ENCODE data around the gene ITGA2B.
"Not testable (repeated sequence)": the region's sequence is repeated elsewhere in the genome, so short reads cannot be mapped to it uniquely, and the experiment has no call there.

Gene ITGA2B

GRCh38 chr17:44331249-44331760 is 58.1 kb downstream of the ITGA2B start:
- no peak overlapping the region for H3K27ac ChIP-seq
- TF ChIP-seq CTCF (IDR thresholded peaks at IDR 0.05) (peak; percentile 94), ZFX (IDR thresholded peaks at IDR 0.05; ENCODE audit: borderline replicate concordance) (no peak)

GRCh38 chr17:44330263-44330662 is 59.2 kb downstream of the ITGA2B start:
- H3K27ac ChIP-seq = not testable (repeated sequence)

GRCh38 chr17:44329516-44329915 is 59.9 kb downstream of the ITGA2B start:
- H3K27ac ChIP-seq = not testable (repeated sequence)

GRCh38 chr17:44327715-44328449 is 61.6 kb downstream of the ITGA2B start:
- peak overlapping the region; percentile 98; the same call in 1 of the 2 replicates for H3K27ac ChIP-seq
- TF ChIP-seq ZFX (IDR thresholded peaks at IDR 0.05; ENCODE audit: borderline replicate concordance) = no peak
- no peak for TF ChIP-seq CTCF (IDR thresholded peaks at IDR 0.05)

- H3K27ac ChIP-seq = peak overlapping the region; percentile 98
- no peak for TF ChIP-seq CTCF (IDR thresholded peaks at IDR 0.05)
- TF ChIP-seq ZFX (IDR thresholded peaks at IDR 0.05; ENCODE audit: borderline replicate concordance) = no peak
These were observed 62.5 kb downstream of the ITGA2B start for GRCh38 chr17:44326861-44327444.

GRCh38 chr17:44324571-44325275 is 64.7 kb downstream of the ITGA2B start, which contains the start of gene SLC25A39:
SLC25A39 (minus strand) TSS chr17:44324823; CDS start chr17:44323562, 1,261 bp downstream.
- peak within 1 kb of the TSS; percentile 98 for H3K27ac ChIP-seq
- TF ChIP-seq ZFX (IDR thresholded peaks at IDR 0.05; ENCODE audit: borderline replicate concordance) (no peak), CTCF (IDR thresholded peaks at IDR 0.05) (peak; percentile 4; the same call in 1 of the 2 replicates)

- TF ChIP-seq CTCF (IDR thresholded peaks at IDR 0.05) (no peak), ZFX (IDR thresholded peaks at IDR 0.05; ENCODE audit: borderline replicate concordance) (no peak)
- peak overlapping the region; percentile 98 for H3K27ac ChIP-seq
These were observed 65.3 kb downstream of the ITGA2B start for GRCh38 chr17:44324092-44324570.
